ENCODE data around the gene DNAJA1.
A peak's percentile ranks its signal among the peaks of the same experiment; 100 is the strongest.
"Not testable (repeated sequence)": the region's sequence is repeated elsewhere in the genome, so short reads cannot be mapped to it uniquely, and the experiment has no call there.

Gene DNAJA1

GRCh38 chr9:33024966-33025571, at the start of gene DNAJA1:
TSS of gene DNAJA1 (plus strand) at chr9:33025273. CDS start at chr9:33026485, 1,212 bp downstream.
- DNase-seq = peak; percentile 86

- no peak for DNase-seq
Observed at GRCh38 chr9:32978051-32978450, 47.0 kb upstream of the DNAJA1 start.

- no peak for DNase-seq
Observed at GRCh38 chr9:32986971-32987370, 38.1 kb upstream of the DNAJA1 start.

- DNase-seq = no peak
Observed at GRCh38 chr9:32989660-32990059, 35.4 kb upstream of the DNAJA1 start.

- no peak for DNase-seq
Observed at GRCh38 chr9:32991897-32992594, 33.0 kb upstream of the DNAJA1 start.

GRCh38 chr9:32992595-32993238, 32.4 kb upstream of the DNAJA1 start:
- DNase-seq = no peak

GRCh38 chr9:33000682-33001055, 24.4 kb upstream of the DNAJA1 start:
- DNase-seq = not testable (repeated sequence)

- DNase-seq = not testable (repeated sequence)
Observed at GRCh38 chr9:33005335-33005734, 19.7 kb upstream of the DNAJA1 start.

- no peak for DNase-seq
Observed at GRCh38 chr9:33007755-33008154, 17.3 kb upstream of the DNAJA1 start.

- DNase-seq = no peak
Observed at GRCh38 chr9:33011831-33012230, 13.2 kb upstream of the DNAJA1 start.

GRCh38 chr9:33012328-33013069, 12.6 kb upstream of the DNAJA1 start:
- no peak for DNase-seq

GRCh38 chr9:33013962-33014664, 11.0 kb upstream of the DNAJA1 start:
- no peak for DNase-seq

GRCh38 chr9:33014665-33015014, 10.4 kb upstream of the DNAJA1 start:
- DNase-seq = no peak

GRCh38 chr9:33017283-33018041, 7.6 kb upstream of the DNAJA1 start:
- no peak for DNase-seq

GRCh38 chr9:33019797-33020196, 5.3 kb upstream of the DNAJA1 start:
- DNase-seq = no peak

- no peak for DNase-seq
Observed at GRCh38 chr9:33022303-33022702, 2.8 kb upstream of the DNAJA1 start.

GRCh38 chr9:33022755-33023154, 2.3 kb upstream of the DNAJA1 start:
- no peak for DNase-seq

GRCh38 chr9:33023661-33024060, 1.4 kb upstream of the DNAJA1 start:
- no peak for DNase-seq

- DNase-seq = no peak
Observed at GRCh38 chr9:33024126-33024965, 727 bp upstream of the DNAJA1 start.

GRCh38 chr9:33025572-33026342, 684 bp downstream of the DNAJA1 start:
- peak; percentile 51 for DNase-seq
